IMR-90 (cell line): Measurements from ENCODE around the gene CHST3. TPM values are rescaled to one million over a fixed set of nuclear protein-coding genes. Genes with fewer than 3 reads are reported as not detected.
A peak's percentile ranks its signal among the peaks of the same experiment; 100 is the strongest.

Experiments used
- ATAC-seq: fragments of 200-7000 bp; cut with Tn5 transposase; 2 replicates; pipeline ENCODE4 v1.9.1; 2020; ENCODE audit warnings: low read depth, mild to moderate bottlenecking, moderate library complexity
- BruUV-seq: library from RNA; stranded (reverse); fragments of 400-500 nt; replicated peaks from 2 replicates; lab custom pipeline; 2021; lab: Mats Ljungman, UMichigan
- CTCF ChIA-PET: fragments of 300-600 bp; formaldehyde crosslinking; extraction: SDS; loops from one replicate; lab custom pipeline; 2021; ENCODE audit warnings: antibody characterized with exemption; lab: Yijun Ruan, JAX
- POLR2A ChIA-PET: fragments of 300-600 bp; sonication (Branson Sonifier 250); formaldehyde crosslinking; loops from one replicate; lab custom pipeline; 2022; ENCODE audit warnings: antibody characterized with exemption; ENCODE audit not compliant: unreplicated experiment; lab: Charles Lee
- DNase-seq: peaks from one replicate; pipeline ENCODE4 v3.0.0; 2013
- H2AFZ ChIP-seq: replicated peaks from 2 replicates; pipeline ENCODE3; 2013; ENCODE audit warnings: low read length, mild to moderate bottlenecking; ENCODE audit not compliant: poor library complexity
- H2AK5ac ChIP-seq: 2 replicates; pipeline ENCODE4 v1.6.1; 2013; ENCODE audit warnings: low read depth, low read length, inconsistent platforms
- H2AK9ac ChIP-seq: replicated peaks from 2 replicates; pipeline ENCODE3; 2013; ENCODE audit warnings: mild to moderate bottlenecking, low read depth, low read length, moderate library complexity; ENCODE audit not compliant: poor library complexity
- H2BK120ac ChIP-seq: 2 replicates; pipeline ENCODE4 v1.6.1; 2013; ENCODE audit warnings: low read depth, low read length, inconsistent platforms
- H2BK15ac ChIP-seq: 3 replicates; pipeline ENCODE4 v1.6.1; 2013; ENCODE audit warnings: low read depth, low read length, inconsistent platforms
- H2BK20ac ChIP-seq: 2 replicates; pipeline ENCODE4 v1.6.1; 2013; ENCODE audit warnings: low read depth, mild to moderate bottlenecking, inconsistent platforms, low read length, moderate library complexity
- H2BK5ac ChIP-seq: 2 replicates; pipeline ENCODE4 v1.6.1; 2013; ENCODE audit warnings: mild to moderate bottlenecking, low read depth, low read length, inconsistent platforms; ENCODE audit not compliant: poor library complexity, severe bottlenecking
- H3K14ac ChIP-seq: replicated peaks from 2 replicates; pipeline ENCODE4 v1.6.1; 2013; ENCODE audit warnings: low read depth, low read length, inconsistent platforms
- H3K18ac ChIP-seq: 2 replicates; pipeline ENCODE4 v1.6.1; 2013; ENCODE audit warnings: low read depth, low read length, control low read depth
- H3K23ac ChIP-seq: 2 replicates; pipeline ENCODE4 v1.6.1; 2013; ENCODE audit warnings: low read depth, low read length, inconsistent platforms
- H3K27ac ChIP-seq: 2 replicates; pipeline ENCODE4 v1.5.1; 2013; ENCODE audit warnings: mild to moderate bottlenecking, control low read depth, low read length; ENCODE audit not compliant: insufficient read depth
- H3K27me3 ChIP-seq: 2 replicates; pipeline ENCODE4 v1.6.1; 2013; ENCODE audit warnings: low read length; ENCODE audit not compliant: control insufficient read depth, insufficient read depth
- H3K36me3 ChIP-seq: 2 replicates; pipeline ENCODE4 v1.6.1; 2013; ENCODE audit warnings: low read length, mixed read lengths; ENCODE audit not compliant: control insufficient read depth, insufficient read depth
- H3K4ac ChIP-seq: 2 replicates; pipeline ENCODE4 v1.6.1; 2013; ENCODE audit warnings: low read depth, low read length, inconsistent platforms
- H3K4me1 ChIP-seq: 2 replicates; pipeline ENCODE4 v1.6.1; 2013; ENCODE audit warnings: low read length, mixed read lengths; ENCODE audit not compliant: control insufficient read depth, insufficient read depth
- H3K4me2 ChIP-seq: 2 replicates; pipeline ENCODE4 v1.6.1; 2013; ENCODE audit warnings: low read depth, mild to moderate bottlenecking, control low read depth, low read length, moderate library complexity
- H3K4me3 ChIP-seq: 2 replicates; pipeline ENCODE4 v1.5.1; 2013; ENCODE audit warnings: low read depth, mild to moderate bottlenecking, control low read depth, low read length, moderate library complexity; ENCODE audit not compliant: insufficient read depth
- H3K56ac ChIP-seq: 2 replicates; pipeline ENCODE4 v1.6.1; 2013; ENCODE audit warnings: low read length, inconsistent platforms; ENCODE audit not compliant: insufficient read depth; ENCODE audit errors: extremely low read depth
- H3K79me1 ChIP-seq, 2 experiments: 2 replicates each; pipeline ENCODE4 v1.6.1; 2013; ENCODE audit warnings: low read length in 2 of 2, inconsistent platforms in 1 of 2, low read depth in 1 of 2
- H3K9ac ChIP-seq: 2 replicates; pipeline ENCODE4 v1.6.1; 2013; ENCODE audit warnings: low read depth, low read length, control low read depth
- H3K9me1 ChIP-seq: 2 replicates; pipeline ENCODE4 v1.6.1; 2013; ENCODE audit warnings: low read length, inconsistent platforms; ENCODE audit not compliant: insufficient read depth
- H3K9me3 ChIP-seq: 2 replicates; pipeline ENCODE4 v1.6.1; 2013; ENCODE audit warnings: low read length; ENCODE audit not compliant: control insufficient read depth, insufficient read depth
- H4K20me1 ChIP-seq: 2 replicates; pipeline ENCODE4 v1.6.1; 2013; ENCODE audit warnings: low read length, inconsistent platforms; ENCODE audit not compliant: insufficient read depth
- H4K5ac ChIP-seq: 2 replicates; pipeline ENCODE4 v1.6.1; 2013; ENCODE audit warnings: mild to moderate bottlenecking, low read depth, low read length, control low read depth
- H4K8ac ChIP-seq, 2 experiments: 2 replicates each; pipeline ENCODE4 v1.6.1; 2013; ENCODE audit warnings: low read depth in 2 of 2, low read length in 2 of 2, control low read depth in 1 of 2, inconsistent platforms in 1 of 2
- H4K91ac ChIP-seq: 2 replicates; pipeline ENCODE4 v1.6.1; 2013; ENCODE audit warnings: low read depth, low read length, inconsistent platforms; ENCODE audit not compliant: insufficient read depth
- BHLHE40 ChIP-seq: fragments of 150-350 bp; IDR thresholded peaks from 2 replicates; pipeline ENCODE4 v1.6.1; 2016; ENCODE audit warnings: mild to moderate bottlenecking, low read depth, low read length
- CEBPB ChIP-seq: IDR thresholded peaks from 2 replicates; pipeline ENCODE4 v1.6.1; 2012; ENCODE audit warnings: low read depth, low read length, improper control_type of control experiment
- CHD1 ChIP-seq: IDR thresholded peaks from 2 replicates; pipeline ENCODE4 v1.6.1; 2012; ENCODE audit warnings: low read depth, low read length, improper control_type of control experiment
- CTCF ChIP-seq: conservative IDR thresholded peaks from 2 replicates; pipeline ENCODE4 v1.5.1; 2012; ENCODE audit warnings: mild to moderate bottlenecking, low read depth, low read length, improper control_type of control experiment
- ELK1 ChIP-seq: fragments of 150-350 bp; IDR thresholded peaks from 2 replicates; pipeline ENCODE4 v1.6.1; 2016; ENCODE audit warnings: low read depth, mild to moderate bottlenecking, low read length, moderate library complexity, borderline replicate concordance
- FOS ChIP-seq: fragments of 150-350 bp; IDR thresholded peaks from 2 replicates; pipeline ENCODE4 v1.6.1; 2016; ENCODE audit warnings: low read depth, low read length
- MAZ ChIP-seq: IDR thresholded peaks from 2 replicates; pipeline ENCODE4 v1.6.1; 2012; ENCODE audit warnings: low read depth, mild to moderate bottlenecking, low read length, improper control_type of control experiment, moderate library complexity, borderline replicate concordance
- MXI1 ChIP-seq: IDR thresholded peaks from 2 replicates; pipeline ENCODE4 v1.6.1; 2012; ENCODE audit warnings: low read depth, mild to moderate bottlenecking, low read length, moderate library complexity, borderline replicate concordance
- NFE2L2 ChIP-seq: fragments of 150-350 bp; IDR thresholded peaks from 2 replicates; pipeline ENCODE4 v1.6.1; 2016; ENCODE audit warnings: low read depth, mild to moderate bottlenecking, low read length
- POLR2A ChIP-seq: IDR thresholded peaks from 2 replicates; pipeline ENCODE4 v1.6.1; 2012; ENCODE audit warnings: mild to moderate bottlenecking, low read depth, low read length
- RAD21 ChIP-seq: IDR thresholded peaks from 2 replicates; pipeline ENCODE4 v1.6.1; 2012; ENCODE audit warnings: low read length, improper control_type of control experiment
- RCOR1 ChIP-seq: IDR thresholded peaks from 2 replicates; pipeline ENCODE4 v1.6.1; 2012; ENCODE audit warnings: mild to moderate bottlenecking, low read length, improper control_type of control experiment; ENCODE audit not compliant: insufficient replicate concordance
- RFX5 ChIP-seq: IDR thresholded peaks from 2 replicates; pipeline ENCODE4 v1.8.0; 2012; ENCODE audit warnings: low read depth, mild to moderate bottlenecking, low read length, moderate library complexity
- USF2 ChIP-seq: fragments of 150-350 bp; IDR thresholded peaks from 2 replicates; pipeline ENCODE4 v1.6.1; 2017; ENCODE audit warnings: mild to moderate bottlenecking, antibody characterized with exemption, low read length, low read depth
- WGBS, 2 experiments: methylation state at CpG; one replicate each; pipeline versions ENCODE4 v1.1.5 to v1.1.7; 2013; ENCODE audit warnings: missing lambda C conversion rate in 2 of 2; ENCODE audit not compliant: insufficient read length in 1 of 2; ENCODE audit errors: extremely low coverage in 2 of 2; 5-methylcytosine and 5-hydroxymethylcytosine counted together
- dilution Hi-C: fragments of 300-500 bp; cut with HindIII; formaldehyde crosslinking; loops from one replicate; pipeline ENCODE4 v1.14.3; 2018; ENCODE audit warnings: low sequenced_read_pairs; ENCODE audit not compliant: unreplicated experiment
- in situ Hi-C: fragments of 300-500 bp; cut with MboI; formaldehyde crosslinking; loops from 3 replicates; pipeline ENCODE4 v1.14.3; 2019; ENCODE audit warnings: low sequenced_read_pairs, inconsistent platforms, mixed read lengths
- intact Hi-C: fragments of 100-400 bp; cut with micrococcal nuclease; formaldehyde crosslinking; loops from 2 replicates; pipeline ENCODE4 v1.10.0; 2022
- polyA plus RNA-seq, 3 experiments: library from polyadenylated mRNA; depleted of rRNA; stranded (reverse); fragments of >200 nt; gene quantifications; 2 replicates each; pipeline ENCODE4 v1.2.3, GENCODE V29; 2012; ENCODE audit warnings: low replicate concordance in 1 of 3
- total RNA-seq: library from RNA; depleted of rRNA; stranded (reverse); fragments of >200 nt; gene quantifications from 2 replicates; pipeline ENCODE4 v1.2.3, GENCODE V29; 2012

The CHST3 gene
- total and polyA plus RNA-seq, 2 of the 4 experiments (the other 2 are of a cell fraction), result 8.6 to 9.0 TPM

- no peak overlapping the region for H3K56ac ChIP-seq
- H3K4me1 ChIP-seq, result peaks cover 26% of the 10 kb centered on the region
- no peak overlapping the region for H3K18ac ChIP-seq
- peaks cover 27 to 80% of the 10 kb centered on the region in 2 experiments; a peak in 3 of 4 replicates for H3K79me1 ChIP-seq
- no peak overlapping the region for H4K8ac ChIP-seq
- H3K9me1 ChIP-seq, result peaks cover 28% of the 10 kb centered on the region
- H2AK9ac ChIP-seq, result no peak overlapping the region
- TF ChIP-seq RCOR1, result no peak
- TF ChIP-seq CEBPB, result no peak
- no peak for TF ChIP-seq MXI1
- TF ChIP-seq CTCF, result no peak
- no peak for TF ChIP-seq USF2
- TF ChIP-seq MAZ, result no peak
- TF ChIP-seq FOS, result no peak
- no peak for TF ChIP-seq ELK1
- TF ChIP-seq NFE2L2, result no peak
- no peak for TF ChIP-seq CHD1
- no peak for TF ChIP-seq RAD21
- TF ChIP-seq POLR2A, result no peak
- TF ChIP-seq RFX5, result no peak
- TF ChIP-seq BHLHE40, result no peak
- H3K27me3 ChIP-seq, result no peaks in the 10 kb centered on the region
- no peaks in the 10 kb centered on the region for H4K20me1 ChIP-seq
- no peak overlapping the region for H4K91ac ChIP-seq
- H3K4me3 ChIP-seq, result no peak overlapping the region
- H3K9ac ChIP-seq, result no peak overlapping the region
- H3K36me3 ChIP-seq, result peaks cover 15% of the 10 kb centered on the region
- H3K14ac ChIP-seq, result no peak overlapping the region
- no peak overlapping the region for H3K4me2 ChIP-seq
- no peak overlapping the region for H2BK5ac ChIP-seq
- DNase-seq (no peak), ATAC-seq (no peak)
- ChIA-PET POLR2A (no interaction called here), CTCF (no interaction called here)
- no peak overlapping the region for H2BK120ac ChIP-seq
- in situ Hi-C loops, result no loop called here
- no peak overlapping the region for H4K5ac ChIP-seq
- H2BK20ac ChIP-seq, result no peak overlapping the region
- 0 out of 2 replicates have a peak overlapping the region, but pooled peaks have one; percentile 70 for H2AK5ac ChIP-seq
- no peaks in the 10 kb centered on the region for H3K9me3 ChIP-seq
- H3K27ac ChIP-seq, result no peak overlapping the region
- H2AFZ ChIP-seq, result no peak overlapping the region
- no peak overlapping the region for H2BK15ac ChIP-seq
- no TSS peak for BruUV-seq
- WGBS, 2 experiments, result no CpG with 5 or more reads among the region's 8 CpGs
- dilution Hi-C loops, result no loop called here
- intact Hi-C loops, result no loop called here
- no peak overlapping the region for H3K4ac ChIP-seq
- no peak overlapping the region for H3K23ac ChIP-seq
These were observed 38.4 kb downstream of the CHST3 start for GRCh38 chr10:72002354-72003295.
